ENCODE measurements around the gene DARS2. TPM values are rescaled to one million over a fixed set of nuclear protein-coding genes. Genes with fewer than 3 reads are reported as not detected.
"Not testable (repeated sequence)": the region's sequence is repeated elsewhere in the genome, so short reads cannot be mapped to it uniquely, and the experiment has no call there.

The DARS2 gene
- total RNA-seq, 2 experiments from 2014 or later = 32.7 to 35.7 TPM

GRCh38 chr1:173862146-173862768 is 37.8 kb downstream of the DARS2 start:
- Mint-ChIP-seq H3K4me1 (ENCODE audit: low read depth) (peaks cover 41% of the 10 kb centered on the region), H3K36me3 (ENCODE audit: low read depth) (peaks cover 71% of the 10 kb centered on the region), H3K27ac (peak overlapping the region; percentile 40), H3K4me3 (peak overlapping the region; percentile 40)
- H3K27me3 Mint-ChIP-seq (ENCODE audit: low read depth); CTCF ChIA-PET; ATAC-seq; H3K9me3 Mint-ChIP-seq (ENCODE audit: insufficient read depth); DNase-seq: not testable (repeated sequence)
- POLR2A ChIA-PET = interaction anchor here (1.1 to 1.7 kb wide), 3 partner anchors 10 to 39 kb away, joined by 3 to 6 read pairs (median 3); no protein-coding TSS in a partner anchor

DNA sequence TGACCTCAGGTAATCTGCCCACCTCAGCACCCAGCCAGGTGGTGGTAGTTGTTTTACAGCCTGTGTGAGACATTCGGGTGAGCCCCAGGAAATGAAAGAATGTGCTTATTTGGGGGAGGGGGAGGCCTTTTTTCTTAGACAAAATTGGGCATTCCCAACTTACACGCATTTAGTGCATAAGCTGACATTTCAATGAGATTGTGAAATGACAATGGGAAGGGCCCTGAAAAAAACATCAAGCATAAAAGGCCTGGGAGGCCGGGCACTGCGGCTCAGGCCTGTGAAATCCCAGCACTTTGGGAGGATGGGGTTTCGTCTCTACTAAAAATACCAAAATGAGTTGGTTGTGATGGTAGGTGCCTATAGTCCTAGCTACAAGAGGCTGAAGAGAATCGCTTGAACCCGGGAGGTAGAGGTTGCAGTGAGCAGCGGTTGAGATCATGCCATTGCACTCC is 38.3 kb downstream of the DARS2 start:
- POLR2A ChIA-PET = interaction anchor here (1.1 to 1.7 kb wide), 3 partner anchors 11 to 39 kb away, joined by 3 to 6 read pairs (median 3); no protein-coding TSS in a partner anchor
- no peak overlapping the region for H3K27ac Mint-ChIP-seq
- ATAC-seq (no peak), DNase-seq (no peak)
- CTCF ChIA-PET = no interaction called here
- no peaks in the 10 kb centered on the region for H3K9me3 Mint-ChIP-seq (ENCODE audit: insufficient read depth)
- H3K36me3 Mint-ChIP-seq (ENCODE audit: low read depth) = peaks cover 70% of the 10 kb centered on the region
- H3K4me3 Mint-ChIP-seq = peak overlapping the region; percentile 40
- no peaks in the 10 kb centered on the region for H3K27me3 Mint-ChIP-seq (ENCODE audit: low read depth)
- peaks cover 41% of the 10 kb centered on the region for H3K4me1 Mint-ChIP-seq (ENCODE audit: low read depth)

DNA sequence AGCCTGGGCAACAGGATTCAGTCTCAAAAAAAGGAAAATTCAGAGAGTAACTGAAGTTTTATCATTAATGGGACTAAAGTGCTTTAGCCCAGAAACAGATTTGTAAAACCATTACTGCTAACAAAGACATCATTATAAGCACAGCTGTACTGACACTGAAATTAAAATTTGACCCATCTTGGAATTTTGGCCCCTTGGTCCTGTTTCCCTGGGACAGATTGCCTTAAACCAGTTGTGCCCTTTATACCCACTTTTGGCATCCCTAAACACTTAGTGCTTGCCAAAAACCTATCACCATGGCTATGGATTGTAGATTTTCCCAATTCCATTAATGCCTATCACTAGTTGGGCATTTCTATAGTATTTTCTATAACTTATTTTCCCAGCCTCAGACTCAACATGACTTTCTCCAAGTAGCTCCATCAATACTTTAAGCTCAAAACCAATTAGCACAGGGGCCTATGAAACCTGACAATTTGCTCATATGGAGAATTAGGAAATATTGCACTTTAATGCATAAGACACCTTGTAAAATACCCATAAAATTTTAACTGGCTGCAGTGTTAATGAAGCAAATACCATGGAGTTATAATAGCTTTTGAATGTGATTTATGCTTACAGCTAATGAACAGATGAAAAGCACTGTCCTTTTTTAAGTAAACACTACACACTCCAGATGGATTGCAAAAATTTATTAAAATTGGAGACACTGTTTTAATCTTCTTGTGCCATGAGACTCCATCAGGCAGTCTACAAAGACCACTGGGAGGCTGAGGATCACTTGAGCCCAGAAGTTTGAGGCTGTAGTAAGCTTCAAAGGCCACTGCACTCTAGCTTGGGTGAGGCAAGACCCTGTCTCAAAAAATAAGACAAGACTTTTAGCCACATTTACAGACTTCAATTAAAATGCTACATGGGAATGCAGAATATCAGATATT is 39.0 kb downstream of the DARS2 start:
- DNase-seq = no peak
- Mint-ChIP-seq H3K27ac (peak overlapping the region; percentile 67), H3K4me3 (peak overlapping the region; percentile 89), H3K9me3 (ENCODE audit: insufficient read depth) (no peaks in the 10 kb centered on the region), H3K36me3 (ENCODE audit: low read depth) (peaks cover 67% of the 10 kb centered on the region), H3K27me3 (ENCODE audit: low read depth) (no peaks in the 10 kb centered on the region), H3K4me1 (ENCODE audit: low read depth) (peaks cover 41% of the 10 kb centered on the region)
- no peak for ATAC-seq
- CTCF ChIA-PET = interaction anchor here (0.6 to 1.1 kb wide), 4 partner anchors 20 to 354 kb away, joined by 3 to 4 read pairs (median 3); no protein-coding TSS in a partner anchor
- POLR2A ChIA-PET = interaction anchor here (1.1 to 1.7 kb wide), 3 partner anchors 11 to 40 kb away, joined by 3 to 6 read pairs (median 3); no protein-coding TSS in a partner anchor

GRCh38 chr1:173864179-173864867 is 39.9 kb downstream of the DARS2 start:
- ChIA-PET CTCF (interaction anchor here (0.6 to 1.6 kb wide), 3 partner anchors 19 to 435 kb away, joined by 3 to 6 read pairs (median 4); no protein-coding TSS in a partner anchor), POLR2A (interaction anchor here (0.7 to 1.7 kb wide), 2 partner anchors 12 to 40 kb away, joined by 3 to 6 read pairs; no protein-coding TSS in a partner anchor)
- H3K27me3 Mint-ChIP-seq (ENCODE audit: low read depth) = no peaks in the 10 kb centered on the region
- H3K4me3 Mint-ChIP-seq = peak overlapping the region; percentile 89
- ATAC-seq (no peak), DNase-seq (no peak)
- H3K36me3 Mint-ChIP-seq (ENCODE audit: low read depth) = peaks cover 67% of the 10 kb centered on the region
- no peaks in the 10 kb centered on the region for H3K9me3 Mint-ChIP-seq (ENCODE audit: insufficient read depth)
- peak overlapping the region; percentile 67 for H3K27ac Mint-ChIP-seq
- H3K4me1 Mint-ChIP-seq (ENCODE audit: low read depth) = peaks cover 48% of the 10 kb centered on the region

DNA sequence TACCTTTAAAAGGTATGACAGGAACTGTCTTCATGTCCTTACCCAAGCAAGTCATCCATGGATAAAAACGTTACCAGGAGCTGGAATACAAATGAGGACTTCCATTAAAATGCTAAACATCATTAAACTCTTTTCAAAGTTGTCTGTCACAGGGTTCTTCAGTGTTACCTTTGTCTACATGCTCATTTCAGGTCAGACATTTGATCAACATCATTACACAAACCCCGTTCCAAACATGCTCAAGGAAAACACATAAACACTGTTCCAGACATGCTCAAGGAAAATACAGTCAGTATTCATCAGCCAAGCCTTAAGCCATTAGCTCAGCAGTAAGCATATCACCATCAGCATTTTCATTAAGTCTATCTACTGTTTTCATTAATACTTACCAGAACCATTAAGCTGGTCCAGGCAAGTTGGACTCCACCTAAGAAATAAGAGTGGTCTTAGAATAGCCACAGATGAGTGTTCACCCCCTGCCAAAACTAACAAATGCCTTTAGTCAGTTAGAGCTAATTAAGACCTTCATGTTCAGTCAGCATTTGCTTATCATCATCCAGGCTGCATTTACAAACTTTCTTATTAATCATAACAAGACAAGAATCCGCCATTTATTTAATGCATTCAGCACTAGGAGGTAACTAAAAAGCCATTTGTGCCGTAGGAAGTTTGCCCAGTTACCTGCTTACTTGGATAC is 41.1 kb downstream of the DARS2 start:
- H3K27ac Mint-ChIP-seq = peak overlapping the region; percentile 94
- POLR2A ChIA-PET = interaction anchor here (0.7 to 4.6 kb wide), 3 partner anchors 9 to 41 kb away, joined by 3 to 36 read pairs (median 4); partner anchors contain the start of genes CENPL and DARS2
- DNase-seq (no peak), ATAC-seq (no peak)
- peak overlapping the region; percentile 89 for H3K4me3 Mint-ChIP-seq
- no peaks in the 10 kb centered on the region for H3K9me3 Mint-ChIP-seq (ENCODE audit: insufficient read depth)
- CTCF ChIA-PET = interaction anchor here (0.8 to 1.6 kb wide), 3 partner anchors 8 to 436 kb away, joined by 3 to 6 read pairs (median 3); no protein-coding TSS in a partner anchor
- peaks cover 65% of the 10 kb centered on the region for H3K36me3 Mint-ChIP-seq (ENCODE audit: low read depth)
- no peaks in the 10 kb centered on the region for H3K27me3 Mint-ChIP-seq (ENCODE audit: low read depth)
- peaks cover 59% of the 10 kb centered on the region for H3K4me1 Mint-ChIP-seq (ENCODE audit: low read depth)

- no peaks in the 10 kb centered on the region for H3K27me3 Mint-ChIP-seq (ENCODE audit: low read depth)
- ChIA-PET CTCF (interaction anchor here (0.6 to 3.2 kb wide), 3 partner anchors 9 to 437 kb away, joined by 3 to 12 read pairs (median 3); no protein-coding TSS in a partner anchor), POLR2A (interaction anchor here (0.7 to 4.6 kb wide), 3 partner anchors 8 to 42 kb away, joined by 3 to 36 read pairs (median 4); partner anchors contain the start of genes CENPL and DARS2)
- H3K27ac Mint-ChIP-seq = peak overlapping the region; percentile 94
- H3K4me3 Mint-ChIP-seq = peak overlapping the region; percentile 89
- DNase-seq (no peak), ATAC-seq (no peak)
- H3K9me3 Mint-ChIP-seq (ENCODE audit: insufficient read depth) = no peaks in the 10 kb centered on the region
- H3K36me3 Mint-ChIP-seq (ENCODE audit: low read depth) = peaks cover 67% of the 10 kb centered on the region
- H3K4me1 Mint-ChIP-seq (ENCODE audit: low read depth) = peaks cover 69% of the 10 kb centered on the region
Measured at GRCh38 chr1:173866413-173867115, 42.1 kb downstream of the DARS2 start.

- H3K36me3 Mint-ChIP-seq (ENCODE audit: low read depth) = peaks cover 63% of the 10 kb centered on the region
- ATAC-seq (no peak), DNase-seq (no peak)
- POLR2A ChIA-PET = interaction anchor here (0.6 to 4.6 kb wide), 13 partner anchors 9 to 1137 kb away, joined by 3 to 36 read pairs (median 3); partner anchors contain the start of genes CENPL, DARS2, KLHL20 and PRDX6
- H3K9me3 Mint-ChIP-seq (ENCODE audit: insufficient read depth) = no peaks in the 10 kb centered on the region
- peak overlapping the region; percentile 94 for H3K27ac Mint-ChIP-seq
- peak overlapping the region; percentile 89 for H3K4me3 Mint-ChIP-seq
- CTCF ChIA-PET = interaction anchor here (0.6 to 3.2 kb wide), 3 partner anchors 23 to 437 kb away, joined by 3 to 12 read pairs (median 4); partner anchors contain the start of genes CENPL and DARS2
- peaks cover 68% of the 10 kb centered on the region for H3K4me1 Mint-ChIP-seq (ENCODE audit: low read depth)
- H3K27me3 Mint-ChIP-seq (ENCODE audit: low read depth) = no peaks in the 10 kb centered on the region
Measured at GRCh38 chr1:173867141-173867752, 42.8 kb downstream of the DARS2 start.

- Mint-ChIP-seq H3K9me3 (ENCODE audit: insufficient read depth) (no peaks in the 10 kb centered on the region), H3K4me3 (peak within 1 kb of the TSS; percentile 89), H3K36me3 (ENCODE audit: low read depth) (peaks cover 61% of the 10 kb centered on the region), H3K27me3 (ENCODE audit: low read depth) (no peaks in the 10 kb centered on the region), H3K4me1 (ENCODE audit: low read depth) (peaks cover 66% of the 10 kb centered on the region), H3K27ac (peak within 1 kb of the TSS; percentile 94)
- ATAC-seq (peak; percentile 80), DNase-seq (peak; percentile 100)
- CTCF ChIA-PET = interaction anchor here (0.6 to 3.2 kb wide), 7 partner anchors 10 to 438 kb away, joined by 3 to 12 read pairs (median 4); partner anchors contain the start of genes CENPL, DARS2 and KLHL20
- POLR2A ChIA-PET = interaction anchor here (0.5 to 4.6 kb wide), 25 partner anchors 8 to 1136 kb away, joined by 3 to 36 read pairs (median 3); partner anchors contain the start of genes CENPL, DARS2, KLHL20 and PRDX6
Measured at GRCh38 chr1:173867753-173868265, 43.3 kb downstream of the DARS2 start, which contains the start of gene GAS5. GAS5 (minus strand) TSS chr1:173867989.

- DNase-seq = peak; percentile 97
- Mint-ChIP-seq H3K27me3 (ENCODE audit: low read depth) (no peaks in the 10 kb centered on the region), H3K4me1 (ENCODE audit: low read depth) (peaks cover 65% of the 10 kb centered on the region), H3K9me3 (ENCODE audit: insufficient read depth) (no peaks in the 10 kb centered on the region), H3K4me3 (peak within 1 kb of the TSS; percentile 89), H3K36me3 (ENCODE audit: low read depth) (peaks cover 62% of the 10 kb centered on the region), H3K27ac (peak within 1 kb of the TSS; percentile 94)
- ChIA-PET POLR2A (interaction anchor here (0.5 to 4.6 kb wide), 21 partner anchors 12 to 1131 kb away, joined by 3 to 36 read pairs (median 4); partner anchors contain the start of genes CENPL, DARS2, KLHL20 and PRDX6), CTCF (interaction anchor here (0.6 to 3.2 kb wide), 8 partner anchors 11 to 438 kb away, joined by 3 to 12 read pairs (median 4); partner anchors contain the start of genes CENPL, DARS2, KLHL20 and RC3H1)
- ATAC-seq = peak; percentile 77
Measured at GRCh38 chr1:173868266-173869020, 44.0 kb downstream of the DARS2 start, which contains the start of gene ZBTB37. ZBTB37 (plus strand) TSS chr1:173868380; CDS start chr1:173870226, 1,846 bp downstream.
